ENCODE measurements around the gene SLC13A5.

- TF ChIP-seq POLR2AphosphoS5 (IDR thresholded peaks at IDR 0.05) (no peak), CTCF (IDR thresholded peaks at IDR 0.05) (no peak)
These were observed 3.6 kb upstream of the SLC13A5 start for GRCh38 chr17:6716736-6717135.
